ENCODE measurements around the gene SMARCD3.

- TF ChIP-seq POLR2A (IDR thresholded peaks at IDR 0.05), result no peak
- TF ChIP-seq, protein P1, sequence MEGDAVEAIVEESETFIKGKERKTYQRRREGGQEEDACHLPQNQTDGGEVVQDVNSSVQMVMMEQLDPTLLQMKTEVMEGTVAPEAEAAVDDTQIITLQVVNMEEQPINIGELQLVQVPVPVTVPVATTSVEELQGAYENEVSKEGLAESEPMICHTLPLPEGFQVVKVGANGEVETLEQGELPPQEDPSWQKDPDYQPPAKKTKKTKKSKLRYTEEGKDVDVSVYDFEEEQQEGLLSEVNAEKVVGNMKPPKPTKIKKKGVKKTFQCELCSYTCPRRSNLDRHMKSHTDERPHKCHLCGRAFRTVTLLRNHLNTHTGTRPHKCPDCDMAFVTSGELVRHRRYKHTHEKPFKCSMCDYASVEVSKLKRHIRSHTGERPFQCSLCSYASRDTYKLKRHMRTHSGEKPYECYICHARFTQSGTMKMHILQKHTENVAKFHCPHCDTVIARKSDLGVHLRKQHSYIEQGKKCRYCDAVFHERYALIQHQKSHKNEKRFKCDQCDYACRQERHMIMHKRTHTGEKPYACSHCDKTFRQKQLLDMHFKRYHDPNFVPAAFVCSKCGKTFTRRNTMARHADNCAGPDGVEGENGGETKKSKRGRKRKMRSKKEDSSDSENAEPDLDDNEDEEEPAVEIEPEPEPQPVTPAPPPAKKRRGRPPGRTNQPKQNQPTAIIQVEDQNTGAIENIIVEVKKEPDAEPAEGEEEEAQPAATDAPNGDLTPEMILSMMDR (IDR thresholded peaks at IDR 0.05), result no peak
Observed at GRCh38 chr7:151249732-151250072, 1.2 kb upstream of the SMARCD3 start.

Measured in thyroid gland (tissue), 4 donors.